H9 (cell line): ENCODE measurements around the gene CDKL4. TPM values are rescaled to one million over a fixed set of nuclear protein-coding genes. Genes with fewer than 3 reads are reported as not detected.

ENCODE experiments used
- DNase-seq: peaks from one replicate; pipeline ENCODE4 v3.0.0-alpha.2; 2017
- H2AFZ ChIP-seq: one replicate; pipeline ENCODE4 v1.6.1; 2013; ENCODE audit warnings: mild to moderate bottlenecking, low read length, control low read depth, moderate library complexity
- H2AK5ac ChIP-seq: 2 replicates; pipeline ENCODE4 v1.6.1; 2013; ENCODE audit warnings: low read length, control low read depth, mixed read lengths; ENCODE audit not compliant: insufficient read length
- H2BK120ac ChIP-seq: one replicate; pipeline ENCODE4 v1.6.1; 2013; ENCODE audit warnings: low read depth, mild to moderate bottlenecking, low read length, control low read depth, inconsistent platforms; ENCODE audit not compliant: poor library complexity, severe bottlenecking
- H2BK12ac ChIP-seq: 2 replicates; pipeline ENCODE4 v1.6.1; 2013; ENCODE audit warnings: low read length, control low read depth, mixed read lengths, low read depth; ENCODE audit not compliant: insufficient read length
- H2BK15ac ChIP-seq: 2 replicates; pipeline ENCODE4 v1.6.1; 2013; ENCODE audit warnings: low read depth, low read length, control low read depth
- H2BK20ac ChIP-seq: one replicate; pipeline ENCODE4 v1.6.1; 2013; ENCODE audit warnings: low read depth, mild to moderate bottlenecking, low read length, control low read depth, inconsistent platforms; ENCODE audit not compliant: poor library complexity, severe bottlenecking
- H2BK5ac ChIP-seq: 2 replicates; pipeline ENCODE4 v1.6.1; 2013; ENCODE audit warnings: low read length, control low read depth, mixed read lengths; ENCODE audit not compliant: insufficient read length
- H3K14ac ChIP-seq: 2 replicates; pipeline ENCODE4 v1.6.1; 2013; ENCODE audit warnings: low read length, control low read depth; ENCODE audit not compliant: insufficient read depth
- H3K18ac ChIP-seq: 2 replicates; pipeline ENCODE4 v1.6.1; 2013; ENCODE audit warnings: low read depth, mild to moderate bottlenecking, mixed read lengths, low read length, control low read depth; ENCODE audit not compliant: insufficient read length
- H3K23ac ChIP-seq: 2 replicates; pipeline ENCODE4 v1.6.1; 2013; ENCODE audit warnings: low read length, control low read depth, mixed read lengths, low read depth; ENCODE audit not compliant: insufficient read length
- H3K23me2 ChIP-seq: 2 replicates; pipeline ENCODE4 v1.6.1; 2013; ENCODE audit warnings: low read depth, mild to moderate bottlenecking, mixed read lengths, low read length, control low read depth; ENCODE audit not compliant: insufficient read length, poor library complexity, severe bottlenecking
- H3K27ac ChIP-seq: 2 replicates; pipeline ENCODE4 v1.5.1; 2013; ENCODE audit warnings: low read length, control low read depth, mixed read lengths, low read depth; ENCODE audit not compliant: insufficient read length
- H3K27me3 ChIP-seq: 2 replicates; pipeline ENCODE4 v1.6.1; 2013; ENCODE audit warnings: low read length, control low read depth, inconsistent platforms; ENCODE audit not compliant: insufficient read depth
- H3K4ac ChIP-seq: 2 replicates; pipeline ENCODE4 v1.6.1; 2013; ENCODE audit warnings: low read depth, mild to moderate bottlenecking, control low read depth, inconsistent platforms, low read length, moderate library complexity
- H3K4me1 ChIP-seq: 2 replicates; pipeline ENCODE4 v1.6.1; 2013; ENCODE audit warnings: low read length, control low read depth, inconsistent platforms; ENCODE audit not compliant: insufficient read depth
- H3K4me2 ChIP-seq: 2 replicates; pipeline ENCODE4 v1.6.1; 2013; ENCODE audit warnings: low read length, control low read depth, mixed read lengths; ENCODE audit not compliant: insufficient read length, insufficient read depth
- H3K56ac ChIP-seq: 2 replicates; pipeline ENCODE4 v1.6.1; 2013; ENCODE audit warnings: low read depth, mild to moderate bottlenecking, mixed read lengths, low read length, control low read depth; ENCODE audit not compliant: insufficient read length
- H3K79me1 ChIP-seq: 2 replicates; pipeline ENCODE4 v1.6.1; 2013; ENCODE audit warnings: low read depth, mild to moderate bottlenecking, moderate library complexity, low read length, control low read depth, inconsistent platforms; ENCODE audit not compliant: insufficient read depth, poor library complexity, severe bottlenecking
- H3K79me2 ChIP-seq: 2 replicates; pipeline ENCODE4 v1.6.1; 2013; ENCODE audit warnings: low read length, control low read depth, inconsistent platforms; ENCODE audit not compliant: insufficient read depth
- H3K9ac ChIP-seq: 2 replicates; pipeline ENCODE4 v1.6.1; 2013; ENCODE audit warnings: low read length, control low read depth, mixed read lengths; ENCODE audit not compliant: insufficient read length; ENCODE audit errors: extremely low read depth
- H3K9me3 ChIP-seq: one replicate; pipeline ENCODE4 v1.6.1; 2013; ENCODE audit warnings: low read depth, low read length, inconsistent platforms; ENCODE audit not compliant: control insufficient read depth
- H3T11ph ChIP-seq: one replicate; pipeline ENCODE4 v1.6.1; 2013; ENCODE audit warnings: mild to moderate bottlenecking, low read length, control low read depth, inconsistent platforms
- H4K20me1 ChIP-seq: one replicate; pipeline ENCODE4 v1.6.1; 2013; ENCODE audit not compliant: control insufficient read depth, insufficient read length, insufficient read depth
- H4K5ac ChIP-seq: 2 replicates; pipeline ENCODE4 v1.6.1; 2013; ENCODE audit warnings: low read depth, mild to moderate bottlenecking, mixed read lengths, low read length, control low read depth; ENCODE audit not compliant: insufficient read length
- H4K8ac ChIP-seq: replicated peaks from 2 replicates; pipeline ENCODE4 v1.6.1; 2013; ENCODE audit warnings: low read length, control low read depth, mixed read lengths, low read depth; ENCODE audit not compliant: insufficient read length
- H4K91ac ChIP-seq: 2 replicates; pipeline ENCODE4 v1.6.1; 2013; ENCODE audit warnings: low read depth, mild to moderate bottlenecking, moderate library complexity, mixed read lengths, low read length, control low read depth; ENCODE audit not compliant: insufficient read length
- H3K27ac Mint-ChIP-seq, 3 experiments: 2 replicates in 2 of 3; 3 replicates in 1 of 3; pipeline ENCODE4 v1.8.0; 2020 to 2021; ENCODE audit warnings: mixed read lengths in 3 of 3, mild to moderate bottlenecking in 1 of 3, moderate library complexity in 1 of 3
- H3K27me3 Mint-ChIP-seq: 2 replicates; pipeline ENCODE4 v1.8.0; 2021; ENCODE audit warnings: low read depth, mild to moderate bottlenecking, moderate library complexity, mixed read lengths
- H3K36me3 Mint-ChIP-seq, 3 experiments: 2 replicates in 2 of 3; 3 replicates in 1 of 3; pipeline ENCODE4 v1.8.0; 2020 to 2021; ENCODE audit warnings: low read depth in 3 of 3, mixed read lengths in 3 of 3; ENCODE audit not compliant: insufficient read depth in 1 of 3
- H3K4me1 Mint-ChIP-seq, 2 experiments: 2 replicates each; pipeline ENCODE4 v1.8.0; 2020; ENCODE audit warnings: mixed read lengths in 2 of 2
- H3K4me3 Mint-ChIP-seq, 2 experiments: 2 replicates in 1 of 2; 3 replicates in 1 of 2; pipeline ENCODE4 v1.8.0; 2020 to 2021; ENCODE audit warnings: mild to moderate bottlenecking in 2 of 2, mixed read lengths in 2 of 2, moderate library complexity in 1 of 2
- H3K9me3 Mint-ChIP-seq, 2 experiments: 2 replicates in 1 of 2; 3 replicates in 1 of 2; pipeline ENCODE4 v1.8.0; 2020; ENCODE audit warnings: mild to moderate bottlenecking in 2 of 2, mixed read lengths in 2 of 2, moderate library complexity in 1 of 2
- CTCF ChIP-seq: fragments of 200-600 bp; sonication (generic); conservative IDR thresholded peaks from 3 replicates; pipeline ENCODE4 v1.8.0; 2021; ENCODE audit warnings: antibody characterized with exemption, mild to moderate bottlenecking
- WGBS: extraction: QIAGEN DNeasy Blood & Tissue Kit; methylation state at CpG from one replicate; pipeline ENCODE4 v1.1.7; 2013; ENCODE audit warnings: missing lambda C conversion rate, low lambda C conversion rate, mixed read lengths; ENCODE audit not compliant: insufficient read length; ENCODE audit errors: extremely low coverage; 5-methylcytosine and 5-hydroxymethylcytosine counted together
- total RNA-seq: library from RNA; stranded (reverse); gene quantifications from 2 replicates; pipeline ENCODE4 v1.2.1, GENCODE V29; 2021

Gene CDKL4
- total RNA-seq, 1 experiment from 2014 or later = not detected

DNA sequence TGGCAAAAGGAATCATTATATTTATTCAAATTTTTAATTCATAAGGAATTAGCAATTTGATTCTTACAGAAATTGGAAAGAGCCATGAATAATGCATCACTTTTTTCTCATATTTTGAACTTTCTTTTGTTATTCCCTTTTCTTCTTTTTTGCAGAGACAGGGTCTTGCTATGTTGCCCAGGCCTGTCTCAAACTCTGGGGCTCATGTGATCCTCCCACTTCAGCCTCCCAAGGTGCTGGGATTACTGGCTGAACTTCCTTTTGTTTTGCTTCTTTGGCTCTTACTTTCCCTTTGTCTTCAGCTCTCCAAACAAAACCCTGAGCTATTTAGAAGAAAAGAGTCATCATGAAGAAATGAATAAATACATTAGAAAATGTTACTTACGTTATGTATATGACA, 30.8 kb downstream of the CDKL4 start:
- Histone ChIP-seq H2AK5ac (no peak overlapping the region), H3K27me3 (no peaks in the 10 kb centered on the region), H3K23me2 (no peaks in the 10 kb centered on the region), H2AFZ (no peak overlapping the region), H2BK120ac (no peak overlapping the region), H3K79me1 (no peaks in the 10 kb centered on the region), H3K9me3 (no peaks in the 10 kb centered on the region), H3K56ac (no peak overlapping the region), H3K18ac (no peak overlapping the region), H3K4me1 (no peaks in the 10 kb centered on the region), H3K4ac (no peak overlapping the region), H2BK15ac (no peak overlapping the region), H3T11ph (no peak overlapping the region), H3K9ac (no peak overlapping the region), H3K4me2 (no peak overlapping the region), H4K20me1 (no peaks in the 10 kb centered on the region), H4K8ac (no peak overlapping the region), H3K27ac (no peak overlapping the region), H2BK5ac (no peak overlapping the region), H2BK20ac (no peak overlapping the region), H3K23ac (no peak overlapping the region), H4K5ac (no peak overlapping the region), H4K91ac (no peak overlapping the region), H3K14ac (no peak overlapping the region), H3K79me2 (no peaks in the 10 kb centered on the region), H2BK12ac (no peak overlapping the region)
- no peaks in the 10 kb centered on the region for H3K27me3 Mint-ChIP-seq
- no peak overlapping the region for H3K27ac Mint-ChIP-seq
- no peak overlapping the region for H3K4me3 Mint-ChIP-seq
- WGBS = no CpG with 5 or more reads among the region's 1 CpG
- no peak for DNase-seq
- H3K9me3 Mint-ChIP-seq = peaks cover 0 to 5% of the 10 kb centered on the region in 2 experiments; a peak in 1 of 5 replicates
- H3K4me1 Mint-ChIP-seq = no peaks in the 10 kb centered on the region
- H3K36me3 Mint-ChIP-seq = peaks cover 0 to 4% (median 2%) of the 10 kb centered on the region in 3 experiments; a peak in 1 of 7 replicates
- TF ChIP-seq CTCF = no peak
